ENCODE results near the gene CDA.

- TF ChIP-seq CTCF (IDR thresholded peaks at IDR 0.05; ENCODE audit: insufficient read depth, low read depth, low read length) (no peak), EZH2 (IDR thresholded peaks at IDR 0.05; ENCODE audit: insufficient read depth, low read length) (no peak)
These were observed 1.4 kb downstream of the CDA start for GRCh38 chr1:20590306-20590777.
